GM21360 (cell line): ENCODE results near the gene CDK3.

ENCODE experiments used
- ATAC-seq: cut with Tn5 transposase; IDR thresholded peaks from one replicate; pipeline ENCODE4 v1.9.1; 2021; ENCODE audit warnings: mild to moderate bottlenecking, moderate library complexity; ENCODE audit not compliant: unreplicated experiment

CDK3 gene

DNA sequence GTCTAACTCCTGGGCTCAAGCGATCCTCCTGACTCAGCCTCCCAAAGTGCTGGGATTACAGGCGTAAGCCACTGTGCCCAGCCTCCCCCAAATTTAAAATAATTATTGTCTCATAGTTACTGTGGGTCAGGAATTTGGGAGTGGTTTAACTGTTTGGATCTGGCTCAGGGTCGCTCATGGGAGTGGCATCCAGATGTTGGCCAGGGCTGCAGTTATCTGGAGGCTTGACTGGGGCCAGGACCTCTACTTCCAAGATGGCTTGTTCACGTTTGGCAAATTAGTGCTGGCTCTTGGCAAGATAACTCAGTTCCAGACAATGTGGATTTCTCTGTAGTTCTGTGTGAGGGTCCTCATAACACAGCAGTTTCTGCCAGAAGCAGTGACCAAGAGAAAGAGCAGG lies 13.6 kb upstream of the CDK3 start:
- ATAC-seq = no peak

DNA sequence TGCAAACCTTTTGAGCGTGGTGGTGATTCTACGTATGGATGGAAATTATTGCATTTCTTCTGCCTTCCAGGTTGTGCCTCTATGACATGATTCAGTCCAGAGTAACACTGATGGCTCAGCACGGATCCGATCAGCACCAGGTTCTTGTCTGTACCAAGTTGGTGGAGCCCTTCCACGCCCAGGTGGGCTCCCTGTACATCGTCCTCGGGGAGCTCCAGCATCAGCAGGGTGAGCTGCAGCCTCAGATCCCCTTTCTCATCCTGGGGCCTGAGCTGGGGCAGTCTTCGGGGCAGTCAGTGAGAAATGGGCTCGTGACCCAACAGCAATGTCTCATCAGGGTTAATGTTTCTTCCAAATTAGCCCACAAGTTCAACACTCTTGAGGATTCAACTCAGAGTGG lies 9.3 kb upstream of the CDK3 start:
- no peak for ATAC-seq

DNA sequence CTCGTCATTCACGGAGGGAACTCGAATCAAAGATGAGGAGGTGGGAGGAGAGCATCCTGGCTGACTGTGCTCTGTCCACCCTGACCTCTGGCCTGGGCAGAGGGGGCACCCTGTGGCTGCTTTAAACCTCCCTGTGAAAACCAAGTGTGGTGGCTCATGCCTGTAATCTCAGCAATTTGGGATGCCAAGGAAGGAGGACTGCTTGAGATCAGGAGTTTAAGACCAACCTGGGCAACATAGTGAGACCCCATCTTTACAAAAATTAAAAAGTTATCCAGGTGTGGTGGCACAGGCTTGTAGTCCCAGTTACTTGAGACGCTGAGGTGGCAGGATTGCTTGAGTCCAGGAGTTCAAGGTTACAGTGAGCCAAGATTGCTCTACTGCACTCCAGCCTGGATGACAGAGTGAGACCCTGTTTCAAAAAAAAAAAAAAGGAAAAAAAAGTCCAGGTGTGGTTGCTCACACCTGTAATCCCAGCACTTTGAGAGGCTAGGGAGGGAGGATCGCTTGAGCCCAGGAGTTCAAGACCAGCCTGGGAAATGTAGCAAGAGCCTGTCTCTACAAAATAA lies 5.8 kb upstream of the CDK3 start:
- no peak for ATAC-seq

DNA sequence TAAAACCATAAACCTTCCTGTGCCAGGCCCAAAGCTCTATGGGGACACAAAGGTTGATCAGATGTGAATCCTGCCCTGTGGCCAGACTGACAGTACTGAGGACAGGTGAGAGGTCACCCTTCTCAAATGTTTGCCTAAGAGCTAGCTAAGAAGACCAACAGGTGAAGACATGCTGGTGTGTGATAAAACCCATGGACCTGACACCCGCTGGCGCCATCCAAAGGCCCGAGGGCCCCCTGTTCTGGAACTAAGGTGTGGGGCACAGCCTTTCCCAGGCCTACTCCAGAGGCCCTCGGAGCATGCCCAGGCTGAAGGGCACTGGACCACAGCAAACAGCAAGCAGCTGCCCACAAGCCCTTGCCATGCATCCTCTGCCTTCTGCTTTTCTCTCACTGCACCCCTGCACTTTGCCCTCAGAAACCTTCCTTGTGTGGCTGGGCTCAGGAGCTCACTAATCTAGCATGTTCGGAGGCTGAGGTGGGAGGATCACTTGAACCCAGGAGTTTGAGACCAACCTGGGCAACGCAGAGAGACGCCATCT lies 5.2 kb upstream of the CDK3 start:
- ATAC-seq = no peak

DNA sequence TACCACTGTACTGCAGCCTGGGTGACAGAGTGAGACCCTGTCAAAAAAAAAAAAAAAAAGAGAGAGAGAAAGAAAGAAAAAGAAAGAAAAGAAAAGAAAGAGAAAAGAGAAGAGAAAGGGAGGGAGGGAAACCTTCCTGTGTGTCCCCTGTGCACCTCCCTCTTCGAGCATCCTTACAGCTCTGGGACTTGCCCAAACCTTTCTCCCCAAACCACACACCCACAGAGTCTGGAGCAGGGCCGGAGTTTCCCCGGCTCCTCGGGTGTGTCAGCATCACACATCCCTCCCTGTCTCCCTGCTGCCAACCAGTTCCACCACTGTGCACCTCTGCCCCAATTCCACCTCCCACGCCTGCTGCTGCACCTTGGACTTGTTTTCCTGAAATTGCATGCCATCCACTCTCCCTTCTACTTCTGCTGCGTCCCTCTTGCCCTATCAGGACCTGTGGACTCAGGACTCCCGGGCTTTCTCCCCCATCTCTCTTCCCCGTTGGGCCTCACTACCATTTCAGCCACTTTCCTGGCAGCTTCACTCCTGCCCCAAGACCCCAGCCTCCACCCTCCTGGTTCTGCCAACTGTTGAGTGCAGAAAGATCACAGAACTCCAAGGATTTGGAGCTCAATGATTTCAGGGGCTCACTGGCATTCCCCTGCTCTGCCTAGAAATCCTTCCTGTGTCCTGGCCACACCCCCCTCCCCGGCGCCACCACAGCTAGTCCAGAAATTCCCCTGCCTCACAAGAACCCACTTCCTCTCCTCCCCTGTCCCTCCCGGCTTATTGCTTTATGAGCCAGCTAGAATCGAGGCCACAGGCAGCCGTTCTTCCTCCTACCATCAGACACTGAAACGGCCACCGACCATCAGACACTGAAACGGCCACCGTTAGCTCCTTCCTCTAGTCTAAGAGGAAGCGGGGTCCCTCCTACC lies 3.7 kb upstream of the CDK3 start:
- no peak for ATAC-seq

DNA sequence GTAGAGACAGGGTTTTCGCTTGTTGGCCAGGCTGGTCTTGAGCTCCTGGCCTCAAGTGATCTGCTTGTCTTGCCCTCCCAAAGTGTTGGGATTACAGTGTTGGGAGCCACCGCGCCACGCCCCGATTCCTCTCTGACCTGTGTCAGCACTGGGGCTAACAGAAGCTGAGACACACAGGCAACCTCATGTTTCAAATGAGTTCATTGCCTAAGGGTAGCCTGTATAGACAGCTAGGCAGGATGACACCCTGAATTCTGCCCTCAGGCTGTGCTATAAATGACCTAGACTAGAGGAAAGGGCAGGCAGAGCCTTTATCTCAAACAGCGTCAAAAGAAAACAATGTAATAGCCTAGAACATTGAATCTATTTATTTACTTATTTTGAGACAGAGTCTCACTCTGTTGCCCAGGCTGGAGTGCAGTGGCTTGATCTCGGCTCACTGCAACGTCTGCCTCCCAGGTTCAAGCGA lies 2.3 kb upstream of the CDK3 start:
- ATAC-seq = no peak

DNA sequence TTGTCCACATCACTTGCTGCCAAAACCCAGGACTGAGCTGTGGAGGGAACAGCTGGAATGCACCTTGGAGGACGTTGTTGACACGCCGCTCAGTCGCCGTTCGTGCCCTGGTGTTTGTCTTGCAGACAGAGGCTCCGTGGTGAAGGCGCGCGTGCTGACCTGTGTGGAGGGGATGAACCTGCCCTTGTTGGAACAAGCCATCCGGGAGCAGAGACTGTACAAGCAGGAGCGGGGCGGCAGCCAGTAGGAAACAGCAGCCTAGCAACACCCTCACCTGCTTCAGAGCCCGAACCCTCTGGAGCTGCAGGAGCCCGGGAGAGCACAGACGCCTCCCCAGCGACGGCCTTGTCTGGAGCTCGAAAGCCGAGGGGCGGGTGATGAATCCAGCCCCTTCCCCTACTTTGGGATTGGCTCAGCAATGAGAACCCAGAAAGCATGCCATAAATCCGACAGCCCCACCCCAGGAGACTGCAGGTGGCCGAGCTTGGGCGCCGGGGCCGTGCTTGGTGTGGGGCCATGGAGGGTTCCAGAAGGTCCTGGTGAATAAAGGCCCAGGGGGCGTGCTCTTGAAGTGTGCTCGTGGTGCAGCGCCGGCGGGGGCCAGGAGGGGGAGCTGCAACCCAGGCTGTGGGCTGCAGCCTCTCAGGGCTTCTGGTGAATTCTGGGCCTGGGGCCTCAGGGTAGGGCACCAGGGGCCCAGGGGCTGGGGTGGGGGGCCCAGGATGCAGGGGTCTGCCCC lies 470 bp upstream of the CDK3 start:
- no peak for ATAC-seq

DNA sequence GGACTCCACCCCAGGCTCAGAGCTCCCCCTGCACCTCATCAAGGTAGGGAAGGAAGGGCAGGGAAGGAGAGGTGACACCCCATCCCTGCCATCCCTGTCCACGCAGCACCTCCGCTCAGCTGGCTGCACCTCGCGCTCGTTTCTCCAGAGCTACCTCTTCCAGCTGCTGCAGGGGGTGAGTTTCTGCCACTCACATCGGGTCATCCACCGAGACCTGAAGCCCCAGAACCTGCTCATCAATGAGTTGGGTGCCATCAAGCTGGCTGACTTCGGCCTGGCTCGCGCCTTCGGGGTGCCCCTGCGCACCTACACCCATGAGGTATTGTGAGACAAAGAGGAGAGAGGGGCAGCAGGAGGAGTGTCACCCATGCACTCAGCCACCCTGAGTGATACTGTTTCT lies 1.4 kb downstream of the CDK3 start:
- ATAC-seq = no peak

DNA sequence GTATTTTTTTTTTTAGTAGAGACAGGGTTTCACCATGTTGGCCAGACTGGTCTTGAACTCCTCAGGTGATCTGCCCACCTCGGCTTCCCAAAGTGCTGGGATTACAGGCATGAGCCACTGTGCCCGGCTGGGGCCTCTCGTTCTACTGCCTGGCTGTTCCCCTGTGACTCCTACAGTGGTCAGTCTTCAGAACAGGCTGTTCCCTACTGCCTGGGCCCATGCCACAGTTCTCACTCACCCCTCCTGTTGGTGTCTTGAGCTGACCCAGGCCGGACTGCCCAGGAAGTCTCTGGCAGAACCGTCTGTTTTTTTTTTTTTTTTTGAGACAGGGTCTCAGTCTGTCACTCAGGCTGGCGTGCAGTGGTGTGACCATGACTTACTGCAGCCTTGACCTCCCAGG lies 3.3 kb downstream of the CDK3 start:
- ATAC-seq = no peak

DNA sequence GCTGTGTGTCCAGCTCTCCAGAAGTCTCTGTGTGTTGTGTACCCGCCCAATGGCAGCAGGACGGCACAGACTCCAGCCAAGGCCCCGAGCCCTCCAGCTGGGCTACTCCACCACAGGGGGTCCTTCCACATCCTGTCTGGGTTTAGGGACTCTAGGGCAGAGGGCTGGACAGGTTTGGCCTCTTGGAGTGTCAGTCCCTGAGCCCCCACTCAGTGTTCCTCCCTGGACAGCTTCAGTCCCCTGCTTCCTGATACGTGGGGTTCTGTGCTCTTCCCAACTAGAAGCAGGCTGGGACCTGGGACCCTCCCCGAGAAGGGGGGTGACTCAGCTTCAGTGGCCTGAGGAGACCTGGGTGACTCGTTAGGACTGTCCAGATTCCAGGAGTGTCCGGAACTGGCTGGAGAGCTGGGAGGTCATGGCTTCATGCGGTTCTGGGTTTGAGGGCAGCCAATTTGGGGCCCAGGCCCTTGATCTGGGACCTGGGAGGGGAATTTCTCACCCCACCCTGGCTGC lies 4.2 kb downstream of the CDK3 start:
- ATAC-seq = no peak

DNA sequence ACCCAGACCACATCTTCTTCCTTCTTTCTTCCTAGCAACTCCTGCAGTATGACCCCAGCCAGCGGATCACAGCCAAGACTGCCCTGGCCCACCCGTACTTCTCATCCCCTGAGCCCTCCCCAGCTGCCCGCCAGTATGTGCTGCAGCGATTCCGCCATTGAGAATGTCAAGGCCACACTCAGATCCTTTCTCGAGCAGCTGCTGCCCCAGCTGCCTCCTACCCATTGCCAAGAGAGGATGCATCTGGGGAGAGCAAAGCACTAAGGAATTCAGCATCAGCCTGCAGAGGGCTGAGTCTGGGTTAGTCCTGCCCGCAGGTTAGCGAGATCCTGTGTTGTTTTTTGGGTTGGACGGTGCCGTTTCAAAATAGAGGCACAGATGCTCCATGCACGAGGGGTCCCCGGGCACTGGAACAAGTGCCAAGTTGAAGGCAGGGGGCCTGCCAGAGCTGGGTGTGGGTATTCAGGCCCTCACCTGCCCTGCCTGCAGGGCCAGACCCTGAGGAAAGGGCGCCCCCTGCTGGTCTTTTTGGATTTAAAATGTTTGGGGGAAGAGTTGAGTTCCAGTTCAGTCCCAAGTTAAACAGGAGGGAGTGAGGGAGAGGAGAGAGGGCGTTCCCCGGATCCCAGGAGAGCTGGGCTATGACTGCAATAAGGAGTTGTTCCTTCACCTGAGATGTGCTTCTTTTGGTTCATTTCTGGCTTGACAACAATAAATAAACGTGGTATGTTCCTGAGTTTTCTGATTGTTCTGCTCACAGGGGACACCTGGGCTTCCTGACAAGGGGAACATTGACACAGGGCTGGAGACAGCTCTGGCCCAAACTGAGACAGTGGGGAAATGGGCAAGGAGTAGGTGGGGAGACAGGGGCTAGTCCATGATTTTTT lies 4.9 kb downstream of the CDK3 start:
- no peak for ATAC-seq

DNA sequence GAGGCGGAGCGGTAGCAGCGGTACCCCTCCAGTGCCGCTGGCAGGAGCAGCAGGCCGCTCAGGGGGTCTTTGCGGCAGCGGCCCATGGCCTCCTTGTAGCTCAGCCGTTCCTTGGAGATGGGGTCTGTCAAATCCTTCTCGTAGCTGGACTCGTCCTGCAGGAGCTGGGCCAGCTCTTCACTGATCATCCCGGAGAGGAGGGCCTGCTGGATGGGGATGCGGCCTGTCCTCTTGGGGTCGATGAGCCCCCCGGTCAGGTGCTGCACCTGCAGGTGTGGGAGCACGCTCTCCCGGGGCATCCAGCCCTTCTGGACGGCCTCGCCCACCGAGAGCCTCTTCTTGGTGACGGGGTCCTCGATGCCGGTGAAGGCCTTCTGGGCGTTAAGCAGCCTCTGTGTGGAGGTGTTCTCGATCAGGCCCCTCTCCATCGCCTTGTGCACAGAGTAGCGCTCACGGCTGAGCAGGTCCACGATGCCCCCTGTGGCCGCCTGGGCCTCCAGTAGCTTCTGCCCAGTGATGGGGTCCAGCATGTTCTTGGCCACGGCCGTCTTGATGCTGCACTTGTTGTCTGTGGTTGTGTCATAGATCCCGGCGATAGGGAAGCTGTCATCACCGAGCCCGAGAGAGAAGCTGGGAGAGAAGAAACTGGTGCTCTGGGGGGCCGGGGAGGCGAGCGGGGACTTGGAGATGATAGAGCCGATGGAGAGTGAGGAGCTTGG lies 6.6 kb downstream of the CDK3 start:
- ATAC-seq = no peak

DNA sequence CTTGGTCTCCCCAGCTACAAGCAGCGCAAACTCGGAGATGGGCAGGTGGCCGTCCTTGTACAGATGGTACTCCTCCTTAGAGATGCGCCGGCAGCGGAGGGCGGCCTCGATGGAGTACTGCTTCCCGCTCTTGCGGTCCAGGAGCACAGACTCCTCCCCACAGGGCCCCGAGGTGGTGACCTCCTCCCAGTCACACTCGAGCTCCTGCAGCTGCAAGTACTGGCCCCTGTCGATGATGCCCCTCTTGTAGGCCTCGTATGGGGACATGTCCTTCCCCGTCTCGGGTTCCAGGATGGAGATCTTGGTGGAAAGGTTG lies 7.2 kb downstream of the CDK3 start:
- ATAC-seq = no peak

DNA sequence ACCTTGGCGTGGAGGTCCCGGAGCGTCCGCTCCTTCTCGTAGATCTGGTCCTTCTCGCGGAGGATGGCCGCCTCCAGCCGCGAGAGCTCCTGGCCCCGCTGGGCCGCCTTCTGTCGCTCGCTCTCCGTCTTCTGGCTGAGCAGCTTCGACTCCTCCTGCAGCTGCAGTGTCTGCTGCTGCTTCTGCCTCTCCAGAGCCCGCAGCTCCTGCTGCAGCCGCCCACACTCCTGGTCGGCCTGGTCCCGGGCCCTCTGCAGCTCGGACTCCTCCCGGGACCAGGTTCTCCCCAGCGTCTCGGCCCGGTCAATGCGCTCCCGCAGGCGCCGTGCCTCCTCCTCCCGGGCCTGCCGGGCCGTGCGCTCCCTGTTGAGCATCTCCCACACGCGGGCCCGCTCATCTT lies 7.6 kb downstream of the CDK3 start:
- no peak for ATAC-seq

DNA sequence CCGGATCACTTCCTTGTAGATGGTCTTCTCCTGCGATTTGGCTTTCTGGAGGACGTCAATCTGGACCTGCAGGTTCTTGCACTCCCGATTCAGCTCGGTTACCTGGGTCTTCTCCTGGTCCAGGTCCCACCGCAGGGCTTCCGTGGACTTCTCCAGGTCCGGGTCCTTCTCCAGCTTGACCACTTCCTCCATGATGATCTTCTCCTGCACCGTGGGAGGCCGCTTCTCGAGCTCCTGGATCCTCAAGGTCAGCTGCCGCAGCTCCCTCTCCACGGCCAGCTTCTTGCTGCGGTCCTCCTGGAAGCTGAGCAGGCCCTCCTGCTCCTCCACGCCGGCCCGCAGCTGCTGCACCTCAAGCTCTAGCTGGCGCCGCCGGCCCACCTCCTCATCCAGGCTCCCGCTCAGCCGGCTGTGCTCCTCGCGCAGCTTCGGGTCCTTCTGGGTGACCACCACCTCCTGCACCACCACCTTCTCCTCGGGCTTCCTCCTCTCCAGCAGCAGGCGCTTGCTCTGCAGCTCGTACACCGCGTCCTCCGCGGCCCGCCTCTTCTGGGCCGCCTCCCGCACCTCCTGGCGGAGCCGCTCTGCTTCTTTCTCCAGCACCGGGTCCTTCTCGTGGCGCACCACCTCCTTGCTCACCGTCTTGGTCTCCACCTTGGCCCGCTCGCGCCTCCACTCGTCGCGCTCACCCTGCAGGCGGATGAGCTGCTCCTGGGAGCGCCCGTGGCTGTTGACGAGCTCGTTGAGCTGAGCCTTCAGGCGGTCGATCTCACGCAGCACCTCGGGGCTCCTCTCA lies 8.2 kb downstream of the CDK3 start:
- ATAC-seq = no peak

DNA sequence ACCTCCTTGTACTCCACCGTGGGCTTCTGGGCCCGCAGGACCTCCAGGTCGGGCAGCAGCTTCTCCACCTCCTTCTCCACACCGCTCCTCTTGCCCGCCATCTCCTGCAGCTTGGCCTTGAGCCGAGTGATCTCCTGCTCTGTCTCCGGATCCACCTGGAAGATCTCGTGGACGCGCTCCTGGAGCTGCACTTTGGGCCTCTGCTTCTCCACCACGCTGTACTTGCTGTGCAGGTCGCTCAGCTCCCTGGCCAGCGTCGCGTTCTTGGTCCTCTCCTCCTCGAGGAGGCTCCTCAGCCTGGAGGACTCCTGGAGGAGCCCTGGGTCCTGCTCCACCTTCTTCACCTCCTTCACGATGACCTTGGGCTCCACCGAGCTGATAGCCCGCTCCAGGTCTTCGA lies 8.8 kb downstream of the CDK3 start:
- ATAC-seq = no peak

DNA sequence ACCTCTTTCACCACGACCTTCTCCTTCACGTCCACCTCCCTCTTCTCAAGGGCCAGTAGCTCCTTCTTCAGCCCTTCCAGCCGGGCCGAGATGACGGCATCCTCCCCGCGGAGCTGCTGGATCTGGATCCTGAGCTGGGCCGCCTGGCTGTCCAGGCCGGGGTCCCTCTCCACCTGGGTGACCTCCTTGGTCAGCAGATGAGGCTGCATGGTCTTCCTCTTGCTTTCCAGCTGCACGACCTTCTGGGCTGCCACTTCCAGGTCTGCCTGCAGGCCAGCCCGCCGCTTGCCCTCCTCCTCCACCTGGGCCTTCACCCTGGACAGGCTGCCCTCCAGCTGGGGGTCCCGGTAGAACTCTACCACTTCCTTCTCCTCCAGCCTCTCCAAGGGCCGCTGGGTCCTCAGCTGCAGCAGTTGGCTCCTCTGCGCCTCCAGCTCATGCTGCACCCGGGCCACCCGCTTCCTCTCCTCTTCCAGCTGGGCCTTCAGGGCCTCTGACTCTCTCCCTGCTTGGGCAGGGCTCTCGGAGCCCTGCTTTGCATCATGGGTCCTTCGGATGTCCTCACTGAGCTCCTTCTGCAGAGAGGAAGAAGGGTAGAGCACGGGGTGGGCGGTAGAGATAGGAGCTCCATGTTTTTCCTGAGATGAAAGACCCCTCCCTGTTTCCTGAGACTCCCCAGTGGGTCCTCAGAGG lies 9.5 kb downstream of the CDK3 start:
- ATAC-seq = no peak

DNA sequence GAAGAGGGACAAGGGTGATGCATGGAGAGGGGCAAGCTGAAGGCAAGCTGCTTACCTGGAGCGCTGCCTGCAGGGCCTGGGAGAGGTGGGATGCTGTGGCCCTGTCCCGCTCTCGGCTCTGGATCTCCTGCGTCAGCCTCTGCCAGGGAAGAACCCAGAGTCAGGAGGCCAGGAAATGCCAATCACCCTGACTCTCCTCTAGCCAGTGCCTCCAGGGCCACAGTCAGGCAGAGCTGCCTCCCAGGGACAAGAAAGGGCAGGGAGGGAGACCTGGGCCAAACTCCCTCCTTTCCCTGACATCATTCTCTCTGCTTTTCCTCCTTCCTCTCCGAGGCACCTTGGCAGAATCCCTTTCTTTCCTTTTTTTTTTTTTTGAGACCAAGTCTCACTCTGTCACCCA lies 11.3 kb downstream of the CDK3 start:
- no peak for ATAC-seq
